DND-41 (cell line): Measurements from ENCODE around the gene GPC3.

Experiments
- ATAC-seq: fragments of 200-7000 bp; cut with Tn5 transposase; 3 replicates; pipeline ENCODE4 v1.9.1; 2021; ENCODE audit warnings: low read depth; ENCODE audit not compliant: insufficient read depth
- DNase-seq: peaks from one replicate; pipeline ENCODE4 v3.0.0-alpha.2; 2020
- H2AFZ ChIP-seq: 2 replicates; pipeline ENCODE4 v1.6.0; 2012; ENCODE audit warnings: low read depth, low read length
- H3K27ac ChIP-seq: 2 replicates; pipeline ENCODE4 v1.5.1; 2012; ENCODE audit warnings: low read length, inconsistent platforms
- H3K27me3 ChIP-seq: fragments of 200-600 bp; sonication (generic); 2 replicates; pipeline ENCODE4 v1.6.0; 2012; ENCODE audit warnings: low read length, mild to moderate bottlenecking, inconsistent platforms; ENCODE audit not compliant: insufficient read depth, poor library complexity
- H3K36me3 ChIP-seq: 2 replicates; pipeline ENCODE4 v1.5.1; 2012; ENCODE audit warnings: low read length, inconsistent platforms; ENCODE audit not compliant: insufficient read depth
- H3K4me1 ChIP-seq: 2 replicates; pipeline ENCODE4 v1.5.1; 2012; ENCODE audit warnings: mild to moderate bottlenecking, low read length; ENCODE audit not compliant: insufficient read depth
- H3K4me2 ChIP-seq: 2 replicates; pipeline ENCODE4 v1.6.0; 2012; ENCODE audit warnings: mild to moderate bottlenecking, moderate library complexity, low read length, inconsistent platforms; ENCODE audit not compliant: insufficient read depth
- H3K4me3 ChIP-seq, 2 experiments: fragments of 200-600 bp in 1 of 2; shearing (Covaris generic) in 1 of 2; 2 replicates each; pipeline ENCODE4 v1.5.1; 2012 to 2016; ENCODE audit warnings: inconsistent platforms in 2 of 2, low read length in 2 of 2, mild to moderate bottlenecking in 2 of 2, low read depth in 1 of 2, moderate library complexity in 1 of 2
- H3K79me2 ChIP-seq: 2 replicates; pipeline ENCODE4 v1.6.0; 2012; ENCODE audit warnings: low read length, inconsistent platforms; ENCODE audit not compliant: insufficient read depth
- H3K9ac ChIP-seq: 2 replicates; pipeline ENCODE4 v1.6.0; 2012; ENCODE audit warnings: low read depth, mild to moderate bottlenecking, inconsistent platforms, low read length, moderate library complexity
- H3K9me3 ChIP-seq: 2 replicates; pipeline ENCODE4 v1.5.1; 2012; ENCODE audit warnings: low read length, moderate library complexity, mild to moderate bottlenecking, inconsistent platforms; ENCODE audit not compliant: insufficient read depth, severe bottlenecking
- H4K20me1 ChIP-seq: 2 replicates; pipeline ENCODE4 v1.6.0; 2012; ENCODE audit warnings: low read length; ENCODE audit not compliant: insufficient read depth
- EZH2 ChIP-seq: IDR thresholded peaks from 3 replicates; pipeline ENCODE4 v1.6.1; 2012; ENCODE audit warnings: borderline replicate concordance, low read depth, mild to moderate bottlenecking, moderate library complexity, low read length, inconsistent platforms; ENCODE audit not compliant: severe bottlenecking
- TF ChIP-seq, protein P1 (sequence below): IDR thresholded peaks from 2 replicates; pipeline ENCODE4 v1.5.1; 2012; ENCODE audit warnings: borderline replicate concordance, low read length, moderate library complexity, mild to moderate bottlenecking; ENCODE audit not compliant: poor library complexity, severe bottlenecking; ENCODE audit errors: extremely low read depth

GPC3 gene

DNA sequence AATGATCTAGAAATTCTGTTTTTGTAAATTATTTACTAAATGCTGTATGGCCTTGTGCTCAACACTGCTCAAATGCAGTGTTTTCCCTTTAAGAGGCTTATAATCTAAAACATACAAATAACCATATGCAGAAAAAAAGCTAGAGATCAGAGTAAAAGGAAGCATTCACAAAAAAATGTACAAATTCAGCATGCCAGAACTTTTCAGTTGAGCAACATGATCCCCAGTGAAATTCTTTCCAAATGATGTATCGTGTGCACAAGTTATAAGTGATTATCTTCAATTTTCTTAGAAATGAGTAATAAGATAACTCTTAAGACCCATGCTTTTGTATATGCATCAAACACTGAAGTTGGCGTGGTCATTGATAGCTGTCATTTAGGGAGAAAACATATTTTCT, 5.0 kb downstream of the GPC3 start:
- Histone ChIP-seq H3K9me3 (no peaks in the 10 kb centered on the region), H3K9ac (no peak overlapping the region), H3K4me1 (peaks cover 10% of the 10 kb centered on the region), H3K27ac (no peak overlapping the region), H4K20me1 (no peaks in the 10 kb centered on the region), H3K36me3 (no peaks in the 10 kb centered on the region), H3K79me2 (no peaks in the 10 kb centered on the region), H3K27me3 (no peaks in the 10 kb centered on the region), H3K4me2 (no peak overlapping the region), H3K4me3 (no peak overlapping the region), H2AFZ (no peak overlapping the region)
- DNase-seq, result no peak
- no peak for ATAC-seq
- TF ChIP-seq, protein P1, sequence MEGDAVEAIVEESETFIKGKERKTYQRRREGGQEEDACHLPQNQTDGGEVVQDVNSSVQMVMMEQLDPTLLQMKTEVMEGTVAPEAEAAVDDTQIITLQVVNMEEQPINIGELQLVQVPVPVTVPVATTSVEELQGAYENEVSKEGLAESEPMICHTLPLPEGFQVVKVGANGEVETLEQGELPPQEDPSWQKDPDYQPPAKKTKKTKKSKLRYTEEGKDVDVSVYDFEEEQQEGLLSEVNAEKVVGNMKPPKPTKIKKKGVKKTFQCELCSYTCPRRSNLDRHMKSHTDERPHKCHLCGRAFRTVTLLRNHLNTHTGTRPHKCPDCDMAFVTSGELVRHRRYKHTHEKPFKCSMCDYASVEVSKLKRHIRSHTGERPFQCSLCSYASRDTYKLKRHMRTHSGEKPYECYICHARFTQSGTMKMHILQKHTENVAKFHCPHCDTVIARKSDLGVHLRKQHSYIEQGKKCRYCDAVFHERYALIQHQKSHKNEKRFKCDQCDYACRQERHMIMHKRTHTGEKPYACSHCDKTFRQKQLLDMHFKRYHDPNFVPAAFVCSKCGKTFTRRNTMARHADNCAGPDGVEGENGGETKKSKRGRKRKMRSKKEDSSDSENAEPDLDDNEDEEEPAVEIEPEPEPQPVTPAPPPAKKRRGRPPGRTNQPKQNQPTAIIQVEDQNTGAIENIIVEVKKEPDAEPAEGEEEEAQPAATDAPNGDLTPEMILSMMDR, result no peak
- no peak for TF ChIP-seq EZH2

DNA sequence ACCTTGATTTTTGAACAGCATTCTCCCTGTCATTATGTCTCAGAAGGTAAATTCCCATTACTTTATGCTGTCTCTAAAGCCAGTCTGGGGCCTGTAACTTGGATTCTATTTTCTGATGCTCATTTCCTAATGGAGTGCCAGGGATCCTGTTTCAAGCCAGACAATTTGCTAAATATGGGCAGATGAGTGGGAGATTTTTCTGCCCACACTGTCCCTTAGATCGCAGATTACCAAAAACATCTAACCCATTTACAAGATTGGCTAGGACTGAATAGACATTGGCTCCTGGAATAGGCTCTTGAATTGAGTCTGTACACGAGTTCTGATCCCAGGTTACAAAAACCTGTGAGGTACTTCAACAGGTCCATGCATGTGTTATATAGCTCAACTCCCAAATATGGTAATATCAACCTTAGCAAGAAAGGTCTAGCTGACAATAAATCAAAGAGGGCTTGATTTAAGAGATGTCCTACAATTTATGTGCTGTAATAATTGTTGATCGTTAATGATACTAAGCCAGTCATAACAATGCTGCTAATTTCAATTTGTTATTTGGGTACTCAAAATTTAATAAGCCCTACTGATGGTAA, 5.7 kb downstream of the GPC3 start:
- H3K4me2 ChIP-seq, result no peak overlapping the region
- H3K9me3 ChIP-seq, result no peaks in the 10 kb centered on the region
- H3K27ac ChIP-seq, result no peak overlapping the region
- H3K27me3 ChIP-seq, result no peaks in the 10 kb centered on the region
- H3K36me3 ChIP-seq, result no peaks in the 10 kb centered on the region
- no peaks in the 10 kb centered on the region for H4K20me1 ChIP-seq
- H3K4me1 ChIP-seq, result peaks cover 3% of the 10 kb centered on the region; the same call in 1 of the 2 replicates
- no peak overlapping the region for H3K9ac ChIP-seq
- no peaks in the 10 kb centered on the region for H3K79me2 ChIP-seq
- DNase-seq (no peak), ATAC-seq (no peak)
- no peak overlapping the region for H2AFZ ChIP-seq
- TF ChIP-seq, protein P1, result no peak
- no peak for TF ChIP-seq EZH2
- H3K4me3 ChIP-seq, result no peak overlapping the region

DNA sequence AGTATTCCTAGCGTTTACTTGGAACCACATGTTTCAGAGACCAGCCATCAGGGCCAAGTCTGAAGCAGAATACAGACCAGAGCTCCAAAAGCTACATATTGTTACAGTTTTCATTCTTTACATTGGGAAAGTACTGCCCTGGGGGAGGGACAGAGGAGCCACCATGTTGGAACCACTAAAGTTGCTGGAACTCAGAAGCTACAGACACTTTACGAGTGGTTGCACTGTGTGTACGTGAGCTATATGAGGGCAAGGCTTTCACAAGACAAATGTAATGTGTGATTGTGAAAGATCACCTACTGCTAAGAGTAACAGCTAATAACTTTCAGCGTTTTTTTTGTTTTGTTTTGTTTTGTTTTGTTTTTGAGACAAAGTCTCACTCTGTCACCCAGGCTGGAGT, 11.7 kb downstream of the GPC3 start:
- Histone ChIP-seq H3K4me2 (no peak overlapping the region), H3K4me1 (no peaks in the 10 kb centered on the region)

More for the DNA sequence above, 11.7 kb downstream of the GPC3 start:
- Histone ChIP-seq H3K79me2 (no peaks in the 10 kb centered on the region), H3K4me3 (no peak overlapping the region), H3K36me3 (no peaks in the 10 kb centered on the region), H3K27me3 (no peaks in the 10 kb centered on the region), H3K27ac (no peak overlapping the region), H4K20me1 (no peaks in the 10 kb centered on the region), H3K9ac (no peak overlapping the region), H3K9me3 (no peaks in the 10 kb centered on the region), H2AFZ (no peak overlapping the region)
- ATAC-seq (no peak), DNase-seq (no peak)
- no peak for TF ChIP-seq EZH2
- TF ChIP-seq, protein P1, result no peak
